Endothelial cell of umbilical vein (primary cell): Measurements from ENCODE around the gene ANKRD45. TPM values are rescaled to one million over a fixed set of nuclear protein-coding genes. Genes with fewer than 3 reads are reported as not detected.

Experiments used
- BruUV-seq: library from RNA; stranded (reverse); fragments of 400-500 nt; replicated peaks from 2 replicates; lab custom pipeline; 2021; lab: Mats Ljungman, UMichigan
- CTCF ChIA-PET: fragments of 300-600, 350-600 bp; sonication (Branson Sonifier 250); formaldehyde crosslinking; loops from one replicate; lab custom pipeline; 2021; ENCODE audit warnings: antibody characterized with exemption, inconsistent platforms; lab: Charles Lee
- POLR2A ChIA-PET: fragments of 300-600, 350-600 bp; sonication (Branson Sonifier 250); formaldehyde crosslinking; loops from one replicate; lab custom pipeline; 2021; ENCODE audit warnings: antibody characterized with exemption, inconsistent platforms; lab: Charles Lee
- DNase-seq: peaks from one replicate; pipeline ENCODE4 v3.0.0-alpha.2; 2011; ENCODE audit warnings: low read depth, low spot score
- FAIRE-seq: peaks from 2 replicates; lab custom pipeline; 2011; peaks lifted over from hg19 to GRCh38; lab: Jason Lieb, UNC
- H2AFZ ChIP-seq: 2 replicates; pipeline ENCODE4 v1.6.0; 2012; ENCODE audit warnings: low read depth, low read length, control low read depth, inconsistent platforms
- H3K27ac ChIP-seq: 2 replicates; pipeline ENCODE4 v1.5.1; 2011; ENCODE audit warnings: low read depth, mild to moderate bottlenecking, control low read depth, low read length, moderate library complexity; ENCODE audit not compliant: insufficient read depth
- H3K27me3 ChIP-seq, 2 experiments: 2 replicates each; pipeline versions ENCODE4 v1.6.0 to v1.6.1; 2011; ENCODE audit warnings: low read length in 2 of 2, mixed read lengths in 1 of 2; ENCODE audit not compliant: control insufficient read depth in 2 of 2, insufficient read depth in 2 of 2
- H3K36me3 ChIP-seq, 2 experiments: 2 replicates in 1 of 2; 3 replicates in 1 of 2; pipeline ENCODE4 v1.5.1; 2011; ENCODE audit warnings: low read length in 2 of 2, mild to moderate bottlenecking in 1 of 2, moderate library complexity in 1 of 2; ENCODE audit not compliant: control insufficient read depth in 2 of 2, insufficient read depth in 2 of 2; ENCODE audit errors: extremely low read depth in 1 of 2
- H3K4me1 ChIP-seq: 3 replicates; pipeline ENCODE4 v1.5.1; 2011; ENCODE audit warnings: mild to moderate bottlenecking, low read length; ENCODE audit not compliant: control insufficient read depth, insufficient read depth; ENCODE audit errors: extremely low read depth
- H3K4me2 ChIP-seq: 2 replicates; pipeline ENCODE4 v1.6.1; 2011; ENCODE audit warnings: low read length, control low read depth, mixed read lengths; ENCODE audit not compliant: insufficient read depth
- H3K4me3 ChIP-seq, 3 experiments: fragments of 200-600 bp in 1 of 3; sonication (generic), shearing (Covaris generic) in 1 of 3; replicated peaks in 1 of 3; 2 replicates each; pipeline ENCODE4 v1.5.1; 2011 to 2016; ENCODE audit warnings: control low read depth in 3 of 3, low read length in 3 of 3, mild to moderate bottlenecking in 2 of 3, inconsistent platforms in 1 of 3, low read depth in 1 of 3, moderate library complexity in 1 of 3; ENCODE audit not compliant: insufficient read depth in 1 of 3
- H3K79me2 ChIP-seq: 2 replicates; pipeline ENCODE4 v1.6.0; 2012; ENCODE audit warnings: low read length, inconsistent platforms; ENCODE audit not compliant: control insufficient read depth, insufficient read depth
- H3K9ac ChIP-seq: replicated peaks from 2 replicates; pipeline ENCODE3; 2011; ENCODE audit warnings: low read length, control low read depth; ENCODE audit not compliant: insufficient read depth; ENCODE audit errors: extremely low read depth
- H3K9me1 ChIP-seq: replicated peaks from 3 replicates; pipeline ENCODE4 v1.6.0; 2011; ENCODE audit warnings: mild to moderate bottlenecking, low read length; ENCODE audit not compliant: control insufficient read depth, insufficient read depth; ENCODE audit errors: extremely low read depth
- H3K9me3 ChIP-seq: replicated peaks from 2 replicates; pipeline ENCODE4 v1.5.1; 2012; ENCODE audit warnings: low read length, inconsistent platforms; ENCODE audit not compliant: control insufficient read depth, insufficient read depth
- H4K20me1 ChIP-seq: replicated peaks from 2 replicates; pipeline ENCODE3; 2011; ENCODE audit warnings: mild to moderate bottlenecking, low read length; ENCODE audit not compliant: control insufficient read depth, insufficient read depth; ENCODE audit errors: extremely low read depth
- CTCF ChIP-seq, 2 donors: IDR thresholded peaks; 1 replicate in 1 of 2; 2 replicates in 1 of 2; pipeline ENCODE4 v1.5.1; 2011; ENCODE audit warnings: low read length in 2 of 2, mild to moderate bottlenecking in 2 of 2, moderate library complexity in 2 of 2, control low read depth in 1 of 2, inconsistent platforms in 1 of 2, low read depth in 1 of 2; ENCODE audit not compliant: insufficient read depth in 1 of 2; ENCODE audit errors: extremely low read depth in 1 of 2
- EZH2 ChIP-seq: IDR thresholded peaks from 2 replicates; pipeline ENCODE4 v1.6.1; 2012; ENCODE audit warnings: borderline replicate concordance, low read depth, mild to moderate bottlenecking, moderate library complexity, low read length, inconsistent platforms; ENCODE audit not compliant: severe bottlenecking
- FOS ChIP-seq: IDR thresholded peaks from 2 replicates; pipeline ENCODE4 v1.6.1; 2011; ENCODE audit warnings: mild to moderate bottlenecking, low read length, moderate library complexity, borderline replicate concordance; ENCODE audit not compliant: insufficient read depth
- GATA2 ChIP-seq: IDR thresholded peaks from 2 replicates; pipeline ENCODE4 v1.7.0; 2011; ENCODE audit warnings: low read depth, mild to moderate bottlenecking, moderate library complexity, mixed read lengths, low read length; ENCODE audit not compliant: insufficient read length, insufficient read depth
- JUN ChIP-seq: IDR thresholded peaks from 2 replicates; pipeline ENCODE4 v1.6.1; 2011; ENCODE audit warnings: borderline replicate concordance, low read depth; ENCODE audit not compliant: insufficient read length, insufficient read depth
- MAX ChIP-seq: IDR thresholded peaks from 2 replicates; pipeline ENCODE4 v1.6.1; 2011; ENCODE audit not compliant: insufficient read depth, insufficient read length
- MYC ChIP-seq: IDR thresholded peaks from one replicate; pipeline ENCODE4 v1.6.1; 2011; ENCODE audit warnings: mild to moderate bottlenecking, low read depth, low read length
- dilution Hi-C: fragments of 300-500 bp; cut with MboI; formaldehyde crosslinking; loops from one replicate; pipeline ENCODE4 v1.15.0; 2019; ENCODE audit warnings: low sequenced_read_pairs; ENCODE audit not compliant: extremely low pct_ligation_motif_present
- intact Hi-C: fragments of 100-400 bp; cut with micrococcal nuclease; formaldehyde crosslinking; loops from one replicate; pipeline ENCODE4 v1.10.0; 2022
- polyA plus RNA-seq, 4 experiments: library from polyadenylated mRNA; depleted of rRNA in 3 of 4; stranded (reverse) in 3 of 4; unstranded in 1 of 4; fragments of >200 nt; gene quantifications; 2 replicates each; pipeline versions ENCODE4 v1.2.1 to v1.2.3, GENCODE V29; 2011 to 2012; ENCODE audit warnings: missing spikeins in 1 of 4
- total RNA-seq: library from RNA; stranded (reverse); gene quantifications from 2 replicates; pipeline ENCODE4 v1.2.3, GENCODE V29; 2021

Gene ANKRD45
- total and polyA plus RNA-seq, 2 donors (not counting 3 experiments of a cell fraction or from before 2014, with no cell fraction given): 0.19 to 0.62 TPM

- H3K4me2 ChIP-seq: no peak overlapping the region
- H3K9me3 ChIP-seq: no peaks in the 10 kb centered on the region
- H3K4me1 ChIP-seq: no peaks in the 10 kb centered on the region
- CTCF ChIA-PET: interaction anchor here (1.0 kb wide), 1 partner anchor 11 kb away, joined by 3 read pairs; no protein-coding TSS in a partner anchor
- no peak for DNase-seq
- H3K9ac ChIP-seq: no peak overlapping the region
- intact Hi-C loops: no loop called here
- POLR2A ChIA-PET: interaction anchor here (0.7 kb wide), 1 partner anchor 114 kb away, joined by 3 read pairs; no protein-coding TSS in a partner anchor
- FAIRE-seq: no peak
- peaks cover 3 to 6% of the 10 kb centered on the region in 2 experiments for H3K27me3 ChIP-seq
- H2AFZ ChIP-seq: no peak overlapping the region
- H3K36me3 ChIP-seq: no peaks in the 10 kb centered on the region
- H3K79me2 ChIP-seq: no peaks in the 10 kb centered on the region
- H3K27ac ChIP-seq: no peak overlapping the region
- dilution Hi-C loops: no loop called here
- TF ChIP-seq CTCF (IDR thresholded peaks at IDR 0.05; ENCODE audit: extremely low read depth in 1 of 2, insufficient read depth in 1 of 2, low read depth in 1 of 2, low read length in 2 of 2) (no peak), GATA2 (no peak), MAX (no peak), JUN (no peak), MYC (no peak), FOS (no peak), EZH2 (no peak)
- H3K4me3 ChIP-seq: no peak overlapping the region
- no peaks in the 10 kb centered on the region for H4K20me1 ChIP-seq
- BruUV-seq: no TSS peak
- H3K9me1 ChIP-seq: no peaks in the 10 kb centered on the region
Measured at GRCh38 chr1:173693238-173693637, 23.6 kb upstream of the ANKRD45 start.
